ENCODE results near the gene CHST3. TPM values are rescaled to one million over a fixed set of nuclear protein-coding genes. Genes with fewer than 3 reads are reported as not detected.

CHST3 gene
- total RNA-seq, 1 donor: 43.1 TPM

GRCh38 chr10:71950683-71951082, 13.5 kb upstream of the CHST3 start:
- Histone ChIP-seq H3K36me3 (ENCODE audit: insufficient read depth, low read length) (no peaks in the 10 kb centered on the region), H3K4me2 (ENCODE audit: insufficient read depth, low read length) (no peak overlapping the region), H3K79me2 (ENCODE audit: insufficient read depth, low read length) (no peaks in the 10 kb centered on the region), H3K27me3 (ENCODE audit: insufficient read depth, low read length) (peaks cover 27% of the 10 kb centered on the region), H3K27ac (ENCODE audit: low read depth, low read length) (no peak overlapping the region), H4K20me1 (ENCODE audit: insufficient read depth, low read length) (no peaks in the 10 kb centered on the region), H3K4me1 (ENCODE audit: insufficient read depth, low read length) (no peaks in the 10 kb centered on the region), H3K9me3 (ENCODE audit: low read depth, low read length) (peaks cover 11% of the 10 kb centered on the region), H2AFZ (ENCODE audit: low read length) (no peak overlapping the region), H3K4me3 (ENCODE audit: insufficient read depth, low read length) (no peak overlapping the region)
- DNase-seq (ENCODE audit: insufficient read length, low spot score, missing footprints): no peak
- TF ChIP-seq, protein P1, sequence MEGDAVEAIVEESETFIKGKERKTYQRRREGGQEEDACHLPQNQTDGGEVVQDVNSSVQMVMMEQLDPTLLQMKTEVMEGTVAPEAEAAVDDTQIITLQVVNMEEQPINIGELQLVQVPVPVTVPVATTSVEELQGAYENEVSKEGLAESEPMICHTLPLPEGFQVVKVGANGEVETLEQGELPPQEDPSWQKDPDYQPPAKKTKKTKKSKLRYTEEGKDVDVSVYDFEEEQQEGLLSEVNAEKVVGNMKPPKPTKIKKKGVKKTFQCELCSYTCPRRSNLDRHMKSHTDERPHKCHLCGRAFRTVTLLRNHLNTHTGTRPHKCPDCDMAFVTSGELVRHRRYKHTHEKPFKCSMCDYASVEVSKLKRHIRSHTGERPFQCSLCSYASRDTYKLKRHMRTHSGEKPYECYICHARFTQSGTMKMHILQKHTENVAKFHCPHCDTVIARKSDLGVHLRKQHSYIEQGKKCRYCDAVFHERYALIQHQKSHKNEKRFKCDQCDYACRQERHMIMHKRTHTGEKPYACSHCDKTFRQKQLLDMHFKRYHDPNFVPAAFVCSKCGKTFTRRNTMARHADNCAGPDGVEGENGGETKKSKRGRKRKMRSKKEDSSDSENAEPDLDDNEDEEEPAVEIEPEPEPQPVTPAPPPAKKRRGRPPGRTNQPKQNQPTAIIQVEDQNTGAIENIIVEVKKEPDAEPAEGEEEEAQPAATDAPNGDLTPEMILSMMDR (IDR thresholded peaks at IDR 0.05; ENCODE audit: extremely low read depth, low read depth, low read length): no peak

GRCh38 chr10:71952745-71953144, 11.4 kb upstream of the CHST3 start:
- H3K27ac ChIP-seq (ENCODE audit: low read depth, low read length): no peak overlapping the region
- no peak overlapping the region for H3K4me3 ChIP-seq (ENCODE audit: insufficient read depth, low read length)
- H3K79me2 ChIP-seq (ENCODE audit: insufficient read depth, low read length): no peaks in the 10 kb centered on the region
- H2AFZ ChIP-seq (ENCODE audit: low read length): no peak overlapping the region
- H4K20me1 ChIP-seq (ENCODE audit: insufficient read depth, low read length): no peaks in the 10 kb centered on the region
- DNase-seq (ENCODE audit: insufficient read length, low spot score, missing footprints): no peak
- no peak overlapping the region for H3K4me2 ChIP-seq (ENCODE audit: insufficient read depth, low read length)
- TF ChIP-seq, protein P1 (IDR thresholded peaks at IDR 0.05; ENCODE audit: extremely low read depth, low read depth, low read length): no peak
- peaks cover 4% of the 10 kb centered on the region for H3K9me3 ChIP-seq (ENCODE audit: low read depth, low read length)
- peaks cover 27% of the 10 kb centered on the region for H3K27me3 ChIP-seq (ENCODE audit: insufficient read depth, low read length)
- H3K36me3 ChIP-seq (ENCODE audit: insufficient read depth, low read length): no peaks in the 10 kb centered on the region
- peaks cover 5% of the 10 kb centered on the region for H3K4me1 ChIP-seq (ENCODE audit: insufficient read depth, low read length)

DNA sequence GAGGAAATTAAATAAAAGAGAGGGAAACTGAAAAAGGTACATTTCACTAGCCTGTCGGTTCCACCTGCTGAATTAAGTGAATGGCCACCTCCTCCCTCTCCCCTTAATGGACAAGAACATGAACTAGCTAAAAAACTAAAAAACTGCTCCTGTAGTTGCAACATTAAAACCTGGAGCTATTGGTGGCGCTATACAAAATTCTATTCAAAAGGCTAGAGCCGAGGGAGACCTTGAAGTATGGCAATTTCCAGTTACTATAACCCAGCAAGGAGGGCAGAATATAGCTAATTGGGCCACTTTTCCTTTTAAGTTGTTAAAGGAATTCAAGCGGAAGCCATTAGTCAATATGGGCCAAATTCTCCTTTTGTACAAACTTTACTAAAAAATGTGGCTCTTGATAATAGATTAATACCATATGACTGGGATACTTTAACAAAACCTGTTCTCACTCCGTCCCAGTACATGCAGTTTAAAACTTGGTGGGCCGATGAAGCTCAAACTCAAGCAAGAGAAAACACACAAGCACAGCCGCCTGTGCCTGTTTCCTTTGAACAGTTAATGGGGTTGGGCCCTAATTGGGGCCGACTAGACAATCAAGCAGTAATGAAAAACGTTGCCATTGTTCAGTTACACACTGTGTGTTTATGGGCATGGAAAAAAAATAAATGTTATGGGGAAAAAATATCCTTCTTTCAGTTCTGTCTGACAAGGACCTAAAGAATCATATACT, 6.5 kb upstream of the CHST3 start:
- no peak overlapping the region for H3K4me3 ChIP-seq (ENCODE audit: insufficient read depth, low read length)
- H3K36me3 ChIP-seq (ENCODE audit: insufficient read depth, low read length): no peaks in the 10 kb centered on the region

DNA sequence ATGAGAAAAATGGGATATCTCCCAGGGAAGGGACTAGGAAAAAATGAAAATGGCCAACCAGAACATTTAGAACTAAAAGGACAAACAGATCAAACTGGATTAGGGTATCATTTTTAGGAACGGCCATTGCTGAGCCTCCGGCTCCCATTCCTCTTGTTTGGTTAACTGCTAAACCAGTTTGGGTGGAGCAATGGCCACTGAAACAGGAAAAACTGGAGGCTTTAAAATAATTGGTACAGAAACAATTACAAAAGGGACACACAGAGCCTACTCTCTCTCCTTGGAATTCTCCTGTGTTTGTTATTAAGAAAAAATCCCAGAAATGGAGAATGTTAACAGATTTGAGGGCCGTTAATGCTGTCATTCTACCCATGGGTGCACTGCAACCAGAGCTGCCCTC, 4.7 kb upstream of the CHST3 start:
- Histone ChIP-seq H3K79me2 (ENCODE audit: insufficient read depth, low read length) (no peaks in the 10 kb centered on the region), H2AFZ (ENCODE audit: low read length) (no peak overlapping the region), H3K4me3 (ENCODE audit: insufficient read depth, low read length) (no peak overlapping the region), H3K36me3 (ENCODE audit: insufficient read depth, low read length) (no peaks in the 10 kb centered on the region), H3K27ac (ENCODE audit: low read depth, low read length) (no peak overlapping the region), H3K4me2 (ENCODE audit: insufficient read depth, low read length) (no peak overlapping the region), H4K20me1 (ENCODE audit: insufficient read depth, low read length) (no peaks in the 10 kb centered on the region), H3K27me3 (ENCODE audit: insufficient read depth, low read length) (no peaks in the 10 kb centered on the region), H3K4me1 (ENCODE audit: insufficient read depth, low read length) (peaks cover 9% of the 10 kb centered on the region), H3K9me3 (ENCODE audit: low read depth, low read length) (peaks cover 4% of the 10 kb centered on the region)
- TF ChIP-seq, protein P1 (IDR thresholded peaks at IDR 0.05; ENCODE audit: extremely low read depth, low read depth, low read length): no peak
- no peak for DNase-seq (ENCODE audit: insufficient read length, low spot score, missing footprints)

More for the DNA sequence above, 6.5 kb upstream of the CHST3 start:
- Histone ChIP-seq H4K20me1 (ENCODE audit: insufficient read depth, low read length) (no peaks in the 10 kb centered on the region), H3K27ac (ENCODE audit: low read depth, low read length) (no peak overlapping the region), H3K4me2 (ENCODE audit: insufficient read depth, low read length) (no peak overlapping the region), H2AFZ (ENCODE audit: low read length) (no peak overlapping the region), H3K27me3 (ENCODE audit: insufficient read depth, low read length) (peaks cover 6% of the 10 kb centered on the region), H3K9me3 (ENCODE audit: low read depth, low read length) (peaks cover 4% of the 10 kb centered on the region), H3K4me1 (ENCODE audit: insufficient read depth, low read length) (peaks cover 5% of the 10 kb centered on the region), H3K79me2 (ENCODE audit: insufficient read depth, low read length) (no peaks in the 10 kb centered on the region)
- TF ChIP-seq, protein P1 (IDR thresholded peaks at IDR 0.05; ENCODE audit: extremely low read depth, low read depth, low read length): peak; percentile 28
- DNase-seq (ENCODE audit: insufficient read length, low spot score, missing footprints): no peak

Data from osteoblast (primary cell).